Activated CD4-positive, alpha-beta T cell treated with anti-CD3 and anti-CD28 coated beads for 24 hours (primary cell): ENCODE data around the gene WEE2.
"Not testable (repeated sequence)": the region's sequence is repeated elsewhere in the genome, so short reads cannot be mapped to it uniquely, and the experiment has no call there.

Experiments
- DNase-seq, 2 donors: peaks; one replicate each; pipeline ENCODE4 v3.0.0-alpha.2; 2020; ENCODE audit warnings: low read depth in 2 of 2

The WEE2 gene

GRCh38 chr7:141708351-141708750, at the start of gene WEE2:
Gene WEE2, plus strand, starts transcription at chr7:141708353. Its CDS starts 406 bp downstream, at chr7:141708759.
- no peak for DNase-seq

- no peak for DNase-seq
Measured at GRCh38 chr7:141659501-141659900, 48.7 kb upstream of the WEE2 start.

GRCh38 chr7:141660259-141660658, 47.9 kb upstream of the WEE2 start:
- DNase-seq = no peak

GRCh38 chr7:141663081-141663849, 44.9 kb upstream of the WEE2 start:
- DNase-seq = no peak

GRCh38 chr7:141664450-141664849, 43.7 kb upstream of the WEE2 start:
- no peak for DNase-seq

GRCh38 chr7:141665208-141666035, 42.7 kb upstream of the WEE2 start:
- no peak for DNase-seq

- DNase-seq = no peak
Measured at GRCh38 chr7:141666071-141666470, 42.1 kb upstream of the WEE2 start.

- no peak for DNase-seq
Measured at GRCh38 chr7:141668853-141669252, 39.3 kb upstream of the WEE2 start.

GRCh38 chr7:141671705-141672496, 36.3 kb upstream of the WEE2 start:
- DNase-seq = no peak

GRCh38 chr7:141673346-141673745, 34.8 kb upstream of the WEE2 start:
- no peak for DNase-seq

GRCh38 chr7:141674171-141674671, 33.9 kb upstream of the WEE2 start:
- no peak for DNase-seq

GRCh38 chr7:141674702-141675101, 33.5 kb upstream of the WEE2 start:
- no peak for DNase-seq

GRCh38 chr7:141675436-141676215, 32.5 kb upstream of the WEE2 start:
- no peak for DNase-seq

GRCh38 chr7:141676618-141677017, 31.5 kb upstream of the WEE2 start:
- DNase-seq = no peak

GRCh38 chr7:141679014-141679413, 29.1 kb upstream of the WEE2 start:
- no peak for DNase-seq

GRCh38 chr7:141685285-141686023, 22.7 kb upstream of the WEE2 start:
- DNase-seq = no peak

GRCh38 chr7:141686074-141686473, 22.1 kb upstream of the WEE2 start:
- DNase-seq = no peak

GRCh38 chr7:141686670-141687069, 21.5 kb upstream of the WEE2 start:
- DNase-seq = no peak

- DNase-seq = no peak
Measured at GRCh38 chr7:141688043-141688442, 20.1 kb upstream of the WEE2 start.

GRCh38 chr7:141689072-141689825, 18.9 kb upstream of the WEE2 start:
- DNase-seq = not testable (repeated sequence)
